Stimulated activated CD4-positive, alpha-beta T cell treated with anti-CD3 and anti-CD28 coated beads, Interleukin-2, amount 100 ng/mL, for 24 hours (primary cell): ENCODE measurements around the gene CHST14.

Experiments used
- DNase-seq, 2 donors: peaks; one replicate each; pipeline ENCODE4 v3.0.0-alpha.2; 2020

The CHST14 gene

GRCh38 chr15:40498418-40498817 lies 27.6 kb downstream of the CHST14 start:
- DNase-seq, result no peak

DNA sequence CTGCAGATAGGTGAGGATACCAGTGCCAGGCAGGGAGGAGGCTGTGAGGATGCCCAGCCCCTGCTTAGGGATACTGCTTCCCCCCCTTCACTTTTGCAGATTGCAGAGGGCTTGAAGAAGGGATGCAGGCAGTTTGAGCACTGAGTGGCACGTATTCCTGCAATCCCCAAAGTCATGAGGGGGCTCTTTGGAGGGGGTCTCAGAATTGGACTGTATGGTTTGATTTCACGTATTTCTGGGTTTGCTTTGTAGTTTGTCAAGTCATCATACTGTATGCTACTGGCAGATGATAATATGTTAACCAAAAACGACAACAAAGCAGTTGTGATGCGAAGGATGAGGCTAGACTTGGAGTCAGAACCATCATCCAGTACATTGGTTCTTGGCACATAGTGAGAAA lies 28.1 kb downstream of the CHST14 start:
- DNase-seq, result no peak

GRCh38 chr15:40499931-40500330 lies 29.1 kb downstream of the CHST14 start:
- no peak for DNase-seq

DNA sequence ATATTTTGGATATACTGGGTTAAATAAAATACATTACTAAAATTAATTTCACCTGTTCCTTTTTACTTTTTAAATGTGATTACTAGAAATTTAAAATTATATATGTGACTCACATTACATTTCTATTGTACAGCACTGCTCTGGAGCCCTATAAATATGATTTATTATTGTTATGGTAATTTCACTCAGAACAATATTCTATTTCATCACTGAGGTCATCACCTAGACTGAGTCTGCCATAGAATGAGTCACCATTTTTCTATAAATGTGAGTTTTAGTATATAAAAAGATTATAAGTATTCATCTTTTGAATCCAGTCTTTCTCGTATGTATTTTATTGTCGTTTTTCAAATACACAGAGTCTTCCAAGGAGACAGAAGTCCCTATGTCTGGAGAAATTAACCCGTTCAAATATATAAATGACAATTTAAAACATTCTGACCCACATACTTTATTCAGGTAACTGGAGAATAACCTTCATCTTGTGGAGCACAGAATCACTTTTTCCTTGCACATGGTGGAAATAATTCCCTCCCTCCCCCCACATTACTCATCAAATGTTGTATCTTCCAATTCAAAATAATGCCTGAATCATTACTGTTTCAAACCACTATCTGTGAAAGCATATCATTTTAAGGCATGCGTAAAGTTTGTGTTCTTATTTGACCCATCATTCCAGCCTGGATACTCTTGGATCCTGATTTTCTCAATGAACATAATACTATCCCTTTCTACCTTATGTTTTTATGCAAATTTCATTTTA lies 30.0 kb downstream of the CHST14 start:
- no peak for DNase-seq

DNA sequence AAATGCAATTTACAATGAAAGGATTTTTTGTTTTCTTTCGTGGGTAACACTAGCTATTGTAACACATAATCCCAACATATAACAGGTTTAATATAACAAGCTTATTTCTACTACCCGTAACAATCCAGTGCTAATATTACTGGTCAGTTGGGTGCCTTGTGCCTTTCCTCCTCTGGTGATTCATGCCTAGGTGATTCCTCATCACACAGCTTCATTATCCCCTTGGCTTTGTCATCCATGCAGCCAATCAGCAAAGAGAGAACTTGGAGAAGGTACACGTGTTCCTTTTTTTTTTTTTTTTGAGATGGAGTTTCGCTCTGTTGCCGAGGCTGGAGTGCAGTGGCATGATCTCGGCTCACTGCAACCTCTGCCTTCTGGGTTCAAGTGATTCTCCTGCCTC lies 30.7 kb downstream of the CHST14 start:
- no peak for DNase-seq

DNA sequence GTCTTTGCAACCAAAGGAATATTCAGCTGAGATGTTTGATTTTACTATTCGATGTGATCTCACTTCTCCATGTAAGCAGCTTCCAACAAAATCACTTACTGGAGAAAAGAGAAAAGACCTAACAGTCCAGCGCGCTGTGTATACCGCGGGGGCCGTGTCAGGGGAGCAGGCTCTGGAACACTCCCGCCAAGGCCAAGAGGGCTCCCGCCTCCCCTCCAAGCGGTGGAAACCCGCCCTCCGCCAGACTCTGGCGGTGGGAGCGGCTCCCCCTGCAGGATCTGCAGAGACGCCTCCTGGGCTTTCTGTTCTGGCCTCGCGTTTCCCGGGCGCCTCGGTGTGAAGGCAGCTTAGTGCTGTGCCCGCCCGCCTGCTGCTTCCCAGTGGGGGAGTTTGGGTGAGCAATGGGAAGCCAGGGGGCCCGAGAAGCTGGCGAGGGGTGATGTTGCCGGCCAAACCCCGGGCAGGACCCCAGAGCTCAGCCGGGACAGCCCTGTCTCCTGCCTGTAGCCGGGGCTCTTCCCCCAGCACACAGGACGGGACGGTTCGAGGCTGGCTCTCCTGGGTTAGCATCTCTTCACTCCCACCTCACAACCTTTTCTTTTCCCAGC lies 36.3 kb downstream of the CHST14 start:
- DNase-seq, result peak; percentile 68 to 73

DNA sequence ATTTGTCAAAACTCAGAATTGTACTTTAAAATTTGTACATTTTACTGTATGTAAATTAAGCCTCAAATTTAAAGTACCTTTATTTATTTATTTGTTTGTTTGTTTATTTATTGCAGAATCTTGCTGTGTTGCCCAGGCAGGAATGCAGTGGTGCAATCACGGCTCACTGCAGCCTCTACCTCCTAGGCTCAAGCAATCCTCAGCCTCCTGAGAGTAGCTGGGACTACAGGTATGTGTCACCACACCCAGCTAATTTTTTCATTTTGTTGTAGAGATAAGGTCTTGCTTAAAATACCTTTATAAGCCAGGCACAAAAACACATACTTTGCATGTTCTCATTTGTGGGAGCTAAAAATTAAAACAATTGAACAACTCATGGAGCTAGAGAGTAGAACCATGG lies 37.4 kb downstream of the CHST14 start:
- DNase-seq, result no peak

- no peak for DNase-seq
These were observed 39.4 kb downstream of the CHST14 start for GRCh38 chr15:40510201-40510600.

- peak in 1 of 2 donors; percentile 17 for DNase-seq
These were observed 40.3 kb downstream of the CHST14 start for GRCh38 chr15:40511093-40511471.

DNA sequence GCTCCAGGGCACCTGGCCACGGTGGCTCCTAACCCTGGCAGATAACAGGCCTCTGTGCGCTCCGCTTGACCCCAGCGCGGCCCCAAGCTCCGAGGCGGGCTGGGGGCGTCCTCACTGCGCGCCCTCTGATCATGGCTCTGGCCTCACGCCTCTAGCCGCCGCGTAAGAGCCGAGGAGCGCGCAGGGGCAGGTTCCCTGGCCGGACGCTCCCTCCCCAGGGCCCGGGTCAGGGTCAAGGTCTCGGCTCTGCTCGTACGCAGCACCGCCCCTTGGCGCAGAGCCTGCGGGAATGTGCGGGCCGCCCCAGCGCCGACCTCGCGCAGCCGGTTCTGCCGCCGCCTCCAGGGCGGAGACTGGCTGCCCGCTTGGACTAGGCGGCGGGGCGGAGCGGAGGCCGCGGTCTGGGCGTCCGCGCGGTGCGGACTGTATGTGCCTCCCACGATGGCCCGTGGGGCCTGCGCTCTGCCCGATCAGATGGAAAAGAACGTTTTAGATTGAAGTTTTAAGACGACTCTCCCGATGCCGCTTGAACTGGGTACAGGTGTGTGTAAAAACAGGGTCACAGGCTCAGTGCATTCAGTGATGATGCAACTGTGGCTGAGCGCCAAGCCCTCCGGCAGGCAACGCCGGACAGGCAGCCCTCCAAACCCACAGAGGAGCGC lies 40.8 kb downstream of the CHST14 start:
- peak in 1 of 2 donors; percentile 38 for DNase-seq

DNA sequence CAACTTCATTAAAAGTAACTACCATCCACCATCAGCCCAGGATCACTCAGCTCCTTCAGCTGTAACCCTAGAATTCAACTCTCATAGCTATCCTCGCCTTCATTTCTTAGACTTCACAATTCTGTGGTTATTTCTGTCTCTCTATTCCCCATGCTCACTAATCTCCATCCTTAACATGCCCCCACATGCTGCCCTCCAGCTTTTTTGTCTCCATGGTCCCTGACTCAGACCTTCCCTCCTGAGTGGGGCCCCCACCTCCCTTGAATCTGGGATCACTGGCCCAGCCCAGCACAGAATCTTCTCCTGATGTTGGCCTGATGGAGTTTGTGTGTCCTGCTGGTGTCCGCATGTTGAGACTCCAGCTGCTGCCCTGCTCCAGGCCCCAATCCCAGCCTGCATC lies 41.7 kb downstream of the CHST14 start:
- DNase-seq, result no peak

- no peak for DNase-seq
These were observed 42.8 kb downstream of the CHST14 start for GRCh38 chr15:40513609-40514008.

GRCh38 chr15:40516322-40516721 lies 45.5 kb downstream of the CHST14 start:
- DNase-seq, result no peak
